ENCODE results near the gene ZC3H18.

Gene ZC3H18

DNA sequence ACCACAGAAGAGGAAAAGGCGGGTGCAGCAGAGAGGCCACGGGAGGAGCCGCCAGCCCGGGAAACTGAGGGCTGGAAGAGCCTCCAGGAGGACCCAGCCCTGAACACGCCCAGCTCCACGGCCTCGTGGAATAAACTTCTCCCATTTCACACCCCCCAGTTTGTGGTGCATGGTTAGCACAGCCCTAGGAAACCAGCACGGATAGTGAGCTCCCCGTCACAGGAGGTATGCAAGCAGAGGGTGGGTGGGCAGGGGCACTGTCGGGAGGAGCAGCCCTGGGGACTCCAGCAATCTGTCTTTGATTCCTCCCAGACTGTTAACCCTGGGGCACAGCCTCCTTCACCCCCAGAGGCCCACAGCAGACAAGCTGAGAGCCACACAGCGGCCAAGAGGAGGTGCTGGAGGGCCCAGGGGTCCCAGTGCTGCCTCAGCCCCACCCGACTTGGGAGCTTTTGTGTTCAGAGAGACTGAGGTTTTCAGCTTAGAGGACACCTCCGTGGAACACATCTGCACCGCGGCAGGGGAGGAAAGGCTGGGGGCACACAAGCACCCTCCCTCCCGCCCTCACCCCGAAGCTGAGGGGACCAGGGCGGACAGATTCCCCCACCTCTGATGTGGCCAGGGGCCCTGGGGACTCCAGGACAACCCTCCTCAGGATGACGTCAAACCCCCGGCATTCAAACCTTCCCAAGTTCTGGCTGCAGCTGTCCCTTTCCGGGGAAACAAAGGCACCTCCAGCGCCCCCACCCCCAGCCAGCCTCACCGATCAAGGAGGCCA lies 66.5 kb downstream of the ZC3H18 start:
- Mint-ChIP-seq H3K27ac (no peak overlapping the region), H3K4me3 (no peak overlapping the region), H3K36me3 (peaks cover 15% of the 10 kb centered on the region), H3K9me3 (peaks cover 3% of the 10 kb centered on the region), H3K4me1 (peaks cover 89% of the 10 kb centered on the region), H3K27me3 (peaks cover 9% of the 10 kb centered on the region)
- ATAC-seq, result no peak

DNA sequence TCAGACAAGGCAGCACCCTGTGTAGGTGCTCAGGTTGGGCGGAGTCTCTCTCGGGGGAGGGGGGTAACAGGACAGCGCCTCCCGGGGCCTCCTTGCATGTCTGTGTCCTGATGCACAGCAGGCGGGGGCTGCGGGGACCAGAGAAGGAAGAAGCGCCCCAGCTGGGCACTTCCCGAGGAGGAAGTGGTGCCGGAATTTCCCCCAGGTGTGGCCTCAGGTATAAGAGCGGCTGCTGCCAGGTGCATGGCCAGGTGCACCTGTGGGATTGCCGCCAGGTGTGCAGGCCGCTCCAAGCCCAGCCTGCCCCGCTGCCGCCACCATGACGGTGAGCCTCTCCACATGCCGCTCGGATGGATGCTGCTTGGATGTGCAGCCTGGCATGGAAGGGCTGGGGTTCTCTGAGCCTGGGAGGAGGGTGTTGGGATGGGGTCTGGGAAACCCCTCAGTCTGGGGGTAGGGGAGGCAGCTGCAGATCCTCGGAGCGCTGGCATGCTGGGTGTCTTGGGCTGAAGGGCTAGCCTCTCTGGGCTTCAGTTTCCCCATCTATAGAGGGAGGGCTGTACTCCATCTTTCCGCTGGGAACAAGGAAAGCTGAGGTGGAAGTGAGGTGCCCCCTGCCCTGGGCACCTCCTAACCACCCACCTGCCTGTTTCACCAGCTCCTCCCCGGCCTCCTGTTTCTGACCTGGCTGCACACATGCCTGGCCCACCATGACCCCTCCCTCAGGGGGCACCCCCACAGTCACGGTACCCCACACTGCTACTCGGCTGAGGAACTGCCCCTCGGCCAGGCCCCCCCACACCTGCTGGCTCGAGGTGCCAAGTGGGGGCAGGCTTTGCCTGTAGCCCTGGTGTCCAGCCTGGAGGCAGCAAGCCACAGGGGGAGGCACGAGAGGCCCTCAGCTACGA lies 68.4 kb downstream of the ZC3H18 start, which contains the start of gene IL17C:
IL17C (plus strand) TSS at position 250 of the 908 bp plus-strand sequence; CDS start at position 320, 70 bp downstream.
- Mint-ChIP-seq H3K9me3 (peaks cover 3% of the 10 kb centered on the region), H3K27me3 (peaks cover 9% of the 10 kb centered on the region), H3K27ac (peak within 1 kb of the TSS; percentile 16), H3K36me3 (peaks cover 16% of the 10 kb centered on the region), H3K4me1 (peaks cover 89% of the 10 kb centered on the region), H3K4me3 (peak within 1 kb of the TSS; percentile 40)
- ATAC-seq, result no peak

DNA sequence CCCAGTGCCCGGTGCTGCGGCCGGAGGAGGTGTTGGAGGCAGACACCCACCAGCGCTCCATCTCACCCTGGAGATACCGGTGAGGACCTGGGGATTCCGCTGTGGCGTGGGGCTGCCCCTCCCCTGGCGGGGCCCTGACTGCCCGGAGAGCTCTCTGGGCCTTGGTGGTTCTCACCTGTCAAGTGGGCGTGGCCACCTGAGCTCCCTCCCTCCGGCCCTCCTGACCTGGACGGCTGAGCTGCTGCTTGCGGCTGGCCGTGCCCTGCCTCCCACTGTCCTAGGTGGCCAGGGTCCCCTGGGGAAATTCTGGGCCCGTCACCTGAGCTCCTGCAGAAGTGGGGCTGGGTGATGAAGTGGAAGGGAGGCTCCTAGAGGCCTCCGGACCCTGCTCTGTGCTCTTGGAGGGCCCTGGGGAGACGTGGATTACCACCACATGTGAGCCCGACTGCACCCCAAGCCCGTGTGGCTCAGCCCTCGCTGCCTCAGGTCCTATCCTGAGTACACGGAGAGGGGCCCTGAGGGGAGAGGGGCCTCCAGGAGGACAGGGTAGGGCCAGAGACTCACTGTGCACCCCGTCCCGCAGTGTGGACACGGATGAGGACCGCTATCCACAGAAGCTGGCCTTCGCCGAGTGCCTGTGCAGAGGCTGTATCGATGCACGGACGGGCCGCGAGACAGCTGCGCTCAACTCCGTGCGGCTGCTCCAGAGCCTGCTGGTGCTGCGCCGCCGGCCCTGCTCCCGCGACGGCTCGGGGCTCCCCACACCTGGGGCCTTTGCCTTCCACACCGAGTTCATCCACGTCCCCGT lies 69.2 kb downstream of the ZC3H18 start:
- Mint-ChIP-seq H3K9me3 (peaks cover 3% of the 10 kb centered on the region), H3K27me3 (peaks cover 9% of the 10 kb centered on the region), H3K4me3 (peak overlapping the region; percentile 55), H3K4me1 (peaks cover 83% of the 10 kb centered on the region), H3K27ac (peak overlapping the region; percentile 47), H3K36me3 (peaks cover 24% of the 10 kb centered on the region)
- peak; percentile 39 for ATAC-seq

DNA sequence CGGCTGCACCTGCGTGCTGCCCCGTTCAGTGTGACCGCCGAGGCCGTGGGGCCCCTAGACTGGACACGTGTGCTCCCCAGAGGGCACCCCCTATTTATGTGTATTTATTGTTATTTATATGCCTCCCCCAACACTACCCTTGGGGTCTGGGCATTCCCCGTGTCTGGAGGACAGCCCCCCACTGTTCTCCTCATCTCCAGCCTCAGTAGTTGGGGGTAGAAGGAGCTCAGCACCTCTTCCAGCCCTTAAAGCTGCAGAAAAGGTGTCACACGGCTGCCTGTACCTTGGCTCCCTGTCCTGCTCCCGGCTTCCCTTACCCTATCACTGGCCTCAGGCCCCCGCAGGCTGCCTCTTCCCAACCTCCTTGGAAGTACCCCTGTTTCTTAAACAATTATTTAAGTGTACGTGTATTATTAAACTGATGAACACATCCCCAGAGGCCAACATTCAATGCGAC lies 69.9 kb downstream of the ZC3H18 start:
- Mint-ChIP-seq H3K4me3 (peak overlapping the region; percentile 55), H3K36me3 (peaks cover 31% of the 10 kb centered on the region), H3K27me3 (peaks cover 9% of the 10 kb centered on the region), H3K9me3 (peaks cover 3% of the 10 kb centered on the region), H3K27ac (peak overlapping the region; percentile 47), H3K4me1 (peaks cover 83% of the 10 kb centered on the region)
- peak; percentile 2 for ATAC-seq

DNA sequence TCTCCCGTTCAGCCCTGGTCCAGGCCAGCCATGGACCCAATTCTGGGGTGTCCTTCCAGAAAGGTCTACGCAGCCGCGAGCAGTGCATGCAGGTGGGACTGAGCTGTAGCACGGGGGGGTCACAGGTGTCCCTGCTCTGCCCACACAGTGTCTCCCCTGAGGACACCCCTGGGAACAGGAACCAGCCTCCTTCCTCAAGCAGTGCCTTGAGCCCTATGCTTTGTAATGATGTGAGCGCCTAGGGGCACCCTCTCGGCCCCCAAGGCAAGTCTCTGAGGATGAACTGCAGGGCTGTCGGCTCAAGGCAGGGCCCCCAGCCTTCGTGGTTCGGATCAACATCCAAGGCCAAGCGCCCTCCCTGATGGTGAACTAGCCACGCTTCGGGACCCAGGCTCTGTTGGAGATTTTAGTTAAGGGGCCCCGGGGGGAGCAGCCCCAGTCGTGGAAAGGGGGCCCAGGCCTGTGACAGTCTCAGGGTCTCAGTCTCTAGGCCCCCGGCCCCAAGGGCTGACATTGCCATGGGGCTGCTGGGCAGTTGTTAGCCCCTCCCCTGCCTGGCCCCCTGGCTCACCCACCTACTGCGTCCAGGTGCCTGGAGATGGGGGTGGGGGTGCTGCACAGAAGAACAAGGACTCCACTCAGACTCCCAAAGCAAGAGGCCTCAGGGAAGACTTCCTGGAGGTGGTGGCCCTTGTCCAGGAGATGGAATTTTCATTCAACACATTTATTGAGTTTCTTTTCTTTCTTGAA lies 70.5 kb downstream of the ZC3H18 start:
- H3K27ac Mint-ChIP-seq, result peak overlapping the region; percentile 47
- peak overlapping the region; percentile 55 for H3K4me3 Mint-ChIP-seq
- H3K27me3 Mint-ChIP-seq, result peaks cover 9% of the 10 kb centered on the region
- H3K9me3 Mint-ChIP-seq, result peaks cover 3% of the 10 kb centered on the region
- H3K4me1 Mint-ChIP-seq, result peaks cover 83% of the 10 kb centered on the region
- H3K36me3 Mint-ChIP-seq, result peaks cover 36% of the 10 kb centered on the region
- ATAC-seq, result peak; percentile 14

DNA sequence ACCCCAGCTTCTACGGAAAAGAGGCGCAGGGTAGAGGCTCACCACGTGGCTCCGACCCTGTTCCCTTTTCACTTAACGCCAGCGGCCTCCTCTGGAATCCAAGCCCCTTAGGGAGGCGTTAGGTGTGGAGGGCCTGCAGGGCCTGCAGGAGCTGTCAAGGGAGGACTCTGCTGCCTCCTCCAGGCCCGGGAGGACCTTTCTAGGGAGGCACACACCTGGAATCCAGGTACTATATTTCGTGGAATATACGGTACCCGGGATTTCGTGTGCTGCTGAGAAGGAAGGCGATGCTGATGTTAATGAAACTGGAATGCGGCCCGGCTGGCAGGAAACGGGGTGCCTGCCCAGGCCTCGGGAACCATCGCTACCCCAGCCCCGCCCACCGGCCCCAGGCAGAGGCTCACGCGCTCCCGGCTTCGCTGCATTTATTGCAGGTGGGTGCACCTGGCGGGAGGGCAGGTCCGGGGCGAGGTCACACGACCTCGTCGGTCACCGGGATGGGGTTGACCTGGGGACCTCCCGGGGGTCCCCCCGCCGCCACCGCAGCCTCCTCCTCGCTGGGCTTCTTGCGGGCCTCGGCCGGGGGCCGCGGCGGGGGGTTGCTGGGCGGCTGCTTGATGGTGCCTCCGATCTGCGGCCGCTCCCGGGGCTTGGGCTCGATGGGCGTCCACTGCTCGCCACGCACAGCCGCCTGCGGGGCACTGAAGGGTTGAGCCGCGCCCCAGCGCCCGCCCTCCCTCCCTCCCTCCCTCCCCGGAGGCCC lies 72.9 kb downstream of the ZC3H18 start:
- no peak overlapping the region for H3K4me3 Mint-ChIP-seq
- peaks cover 36% of the 10 kb centered on the region for H3K36me3 Mint-ChIP-seq
- ATAC-seq, result no peak
- peak overlapping the region; percentile 59 for H3K27ac Mint-ChIP-seq
- H3K9me3 Mint-ChIP-seq, result no peaks in the 10 kb centered on the region
- H3K27me3 Mint-ChIP-seq, result peaks cover 9% of the 10 kb centered on the region
- H3K4me1 Mint-ChIP-seq, result peaks cover 85% of the 10 kb centered on the region

DNA sequence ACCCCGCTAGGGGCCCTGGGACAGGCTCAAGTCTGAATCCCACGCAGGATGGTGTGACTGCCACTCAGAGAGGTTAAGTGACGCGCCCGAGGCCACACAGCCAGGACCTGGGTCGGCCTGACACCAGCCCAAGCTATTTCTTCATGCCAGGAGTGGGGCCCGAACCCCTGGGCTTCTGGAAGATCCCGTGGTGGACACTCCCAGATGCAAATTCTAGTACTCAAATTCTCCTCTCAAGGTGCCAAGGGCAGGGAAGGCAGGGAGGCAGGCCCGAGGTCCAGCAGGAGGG lies 73.4 kb downstream of the ZC3H18 start:
- H3K27me3 Mint-ChIP-seq, result peaks cover 9% of the 10 kb centered on the region
- H3K9me3 Mint-ChIP-seq, result no peaks in the 10 kb centered on the region
- H3K4me3 Mint-ChIP-seq, result no peak overlapping the region
- H3K36me3 Mint-ChIP-seq, result peaks cover 36% of the 10 kb centered on the region
- H3K27ac Mint-ChIP-seq, result no peak overlapping the region
- ATAC-seq, result no peak
- H3K4me1 Mint-ChIP-seq, result peaks cover 85% of the 10 kb centered on the region

DNA sequence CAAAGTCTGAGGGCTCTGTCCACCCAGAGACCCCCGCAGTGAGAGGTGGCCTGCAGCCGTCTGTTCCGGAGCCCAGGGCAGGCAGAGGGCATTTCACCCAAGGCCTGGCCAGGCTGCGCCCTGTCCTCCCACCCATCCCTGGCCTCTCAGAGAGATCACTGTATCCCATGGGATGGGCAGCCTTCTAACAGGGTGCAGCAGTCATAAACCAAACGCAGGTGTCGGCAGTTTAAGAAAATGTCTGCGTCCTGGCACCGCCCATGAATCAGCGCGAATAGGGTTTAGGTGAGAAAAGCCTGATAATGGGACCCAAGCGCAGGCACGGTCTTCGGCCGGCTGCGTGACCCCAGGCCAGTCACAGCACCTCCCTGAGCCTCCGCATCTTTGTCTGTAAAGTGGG lies 75.3 kb downstream of the ZC3H18 start:
- Mint-ChIP-seq H3K4me1 (peaks cover 77% of the 10 kb centered on the region), H3K9me3 (no peaks in the 10 kb centered on the region), H3K4me3 (no peak overlapping the region), H3K27me3 (peaks cover 2% of the 10 kb centered on the region), H3K36me3 (peaks cover 42% of the 10 kb centered on the region), H3K27ac (no peak overlapping the region)
- ATAC-seq, result no peak

DNA sequence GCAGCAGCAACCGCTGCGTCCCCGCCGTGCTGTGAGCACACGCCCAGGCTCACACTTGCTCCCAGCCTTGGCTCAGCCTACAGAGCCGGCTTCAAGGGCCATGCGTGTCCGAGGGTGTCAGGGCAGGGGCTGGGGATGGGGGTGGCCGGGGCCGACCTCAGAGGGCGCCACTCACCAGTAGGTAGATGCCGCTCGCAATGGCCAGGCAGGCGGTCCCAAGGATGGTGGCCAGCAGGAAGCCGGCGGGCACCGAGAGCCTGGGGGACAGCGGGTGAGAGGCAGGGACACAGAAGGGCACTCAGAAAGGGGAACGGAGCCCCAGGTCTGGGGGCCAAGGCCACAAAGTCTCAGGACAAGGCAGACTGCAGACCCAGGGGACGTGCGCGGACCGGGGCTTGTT lies 75.7 kb downstream of the ZC3H18 start:
- Mint-ChIP-seq H3K27ac (no peak overlapping the region), H3K36me3 (peaks cover 42% of the 10 kb centered on the region), H3K27me3 (no peaks in the 10 kb centered on the region), H3K4me1 (peaks cover 72% of the 10 kb centered on the region), H3K9me3 (no peaks in the 10 kb centered on the region), H3K4me3 (no peak overlapping the region)
- ATAC-seq, result no peak

DNA sequence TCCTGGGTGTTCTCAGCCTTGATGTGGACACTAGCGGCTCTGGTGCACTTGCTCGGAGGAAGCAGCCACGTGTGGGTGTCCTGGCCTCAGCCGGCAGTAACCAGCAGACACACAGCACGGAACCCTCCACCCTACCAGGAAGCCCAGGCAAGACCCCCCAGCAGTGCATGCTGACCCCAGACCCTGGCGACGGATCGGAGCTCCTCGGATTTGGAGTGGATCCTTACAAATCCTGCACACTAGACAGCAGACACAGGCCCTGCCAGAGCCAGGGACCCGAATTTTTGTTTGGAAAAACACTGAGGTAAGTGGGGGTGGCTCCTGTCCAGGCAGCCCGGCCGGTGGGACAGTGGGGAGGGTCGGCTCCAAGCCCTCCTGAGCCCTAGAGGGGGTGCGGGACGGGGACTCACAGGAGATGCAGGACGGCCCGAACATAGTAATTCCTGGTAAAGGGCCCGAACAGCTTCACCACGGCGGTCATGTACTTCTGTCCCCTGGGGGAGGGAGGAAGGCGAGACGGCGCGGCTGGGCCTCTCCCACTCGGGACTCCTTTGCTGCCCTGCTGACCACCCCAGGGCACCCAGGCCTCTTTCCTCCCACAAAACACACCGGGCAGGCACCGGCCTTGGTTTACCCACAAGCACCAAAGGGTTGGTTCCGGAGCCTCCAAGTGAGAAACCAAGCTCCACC lies 76.3 kb downstream of the ZC3H18 start:
- ATAC-seq, result no peak
- Mint-ChIP-seq H3K27ac (no peak overlapping the region), H3K4me1 (peaks cover 71% of the 10 kb centered on the region), H3K36me3 (peaks cover 42% of the 10 kb centered on the region), H3K4me3 (no peak overlapping the region), H3K9me3 (no peaks in the 10 kb centered on the region), H3K27me3 (no peaks in the 10 kb centered on the region)

DNA sequence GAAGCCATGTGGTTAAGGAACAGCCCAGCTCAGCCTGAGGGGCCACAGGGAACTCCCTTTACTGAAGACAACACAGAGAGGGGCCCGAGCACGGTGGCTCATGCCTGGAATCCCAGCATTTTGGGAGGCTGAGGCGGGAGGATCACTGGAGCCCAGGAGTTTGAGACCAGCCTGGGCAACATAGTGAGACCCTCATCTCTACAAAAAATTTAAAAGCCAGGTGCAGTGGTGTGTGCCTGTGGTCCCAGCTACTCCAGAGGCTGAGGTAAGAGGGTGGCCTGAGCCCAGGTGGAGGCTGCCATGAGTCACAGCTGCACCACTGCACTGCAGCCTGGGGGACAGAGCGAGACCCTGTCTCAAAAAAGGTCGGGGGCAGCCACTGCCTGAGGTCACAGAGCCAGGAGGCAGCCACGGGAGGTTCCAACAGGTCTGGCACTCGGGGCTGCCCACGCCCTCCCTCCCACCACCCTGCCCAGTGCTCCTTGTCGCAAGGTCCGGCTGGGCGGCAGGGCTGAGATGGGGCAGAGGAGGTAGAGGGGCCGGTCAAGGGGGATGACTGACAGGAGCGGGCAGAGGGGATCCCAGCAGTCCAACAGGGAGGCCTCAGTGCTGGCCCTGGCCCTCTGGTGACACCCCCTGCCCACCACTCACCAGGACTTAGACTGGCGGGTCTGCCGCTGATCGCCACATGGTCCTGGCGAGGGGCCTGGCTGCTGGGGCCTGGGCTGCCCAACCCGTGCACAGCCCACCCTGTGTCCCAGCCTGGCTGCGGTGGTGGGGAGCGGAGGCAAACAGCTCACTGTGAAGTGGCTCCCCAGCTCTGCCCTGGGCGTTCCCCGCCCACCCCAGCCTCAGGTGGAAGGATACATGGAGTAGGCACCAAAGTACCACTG lies 77.2 kb downstream of the ZC3H18 start:
- ATAC-seq, result no peak
- no peaks in the 10 kb centered on the region for H3K9me3 Mint-ChIP-seq
- peak overlapping the region; percentile 61 for H3K4me3 Mint-ChIP-seq
- H3K36me3 Mint-ChIP-seq, result peaks cover 33% of the 10 kb centered on the region
- peaks cover 71% of the 10 kb centered on the region for H3K4me1 Mint-ChIP-seq
- peak overlapping the region; percentile 85 for H3K27ac Mint-ChIP-seq
- H3K27me3 Mint-ChIP-seq, result no peaks in the 10 kb centered on the region

DNA sequence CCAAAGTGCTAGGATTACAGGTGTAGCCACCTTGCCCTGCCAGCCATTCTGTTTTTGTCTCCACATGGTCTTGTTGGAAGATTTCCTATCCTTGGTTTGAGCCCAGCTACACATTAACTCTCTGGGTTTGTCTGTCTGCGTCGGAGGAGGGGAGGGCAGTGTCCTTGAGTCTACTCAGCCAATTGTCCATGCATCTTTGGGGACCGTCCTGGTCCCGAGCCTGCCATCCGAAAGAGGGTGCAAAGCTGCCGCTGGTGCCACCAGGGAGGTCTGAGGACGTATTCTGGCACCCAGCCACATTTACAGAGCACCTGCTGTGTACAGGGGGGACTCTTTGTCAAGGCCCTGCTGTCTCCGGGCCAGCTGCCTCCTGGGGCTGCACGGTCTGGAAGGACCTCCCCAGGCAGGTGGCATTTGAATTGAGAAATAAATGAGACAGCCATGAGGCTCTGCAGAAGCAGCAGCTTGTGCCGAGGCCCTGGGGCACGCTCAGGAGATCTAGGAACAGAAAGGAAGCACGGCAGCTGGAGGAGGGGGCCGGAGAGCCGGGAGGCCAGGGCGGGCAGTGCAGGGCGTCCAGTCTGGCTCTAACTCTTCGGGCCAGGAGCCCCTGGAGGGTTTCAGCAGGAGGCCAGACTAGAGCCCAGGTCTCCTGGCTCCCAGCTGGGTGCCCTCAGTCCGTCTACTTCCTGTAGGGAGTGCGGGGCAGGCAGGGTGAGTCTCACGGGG lies 79.2 kb downstream of the ZC3H18 start:
- H3K36me3 Mint-ChIP-seq, result peaks cover 29% of the 10 kb centered on the region
- H3K4me3 Mint-ChIP-seq, result peak overlapping the region; percentile 89
- H3K9me3 Mint-ChIP-seq, result no peaks in the 10 kb centered on the region
- H3K4me1 Mint-ChIP-seq, result peaks cover 65% of the 10 kb centered on the region
- no peak for ATAC-seq
- H3K27me3 Mint-ChIP-seq, result no peaks in the 10 kb centered on the region
- peak overlapping the region; percentile 85 for H3K27ac Mint-ChIP-seq

Data from stimulated activated memory B cell treated with anti-CD40 and anti-IgM and Interleukin-4, amounts not matched to agents 10 μg/mL and 1 μg/mL and 100 μg/mL, for 72 hours (primary cell).